Parathyroid adenoma (tissue), 2 donors: Measurements from ENCODE around the gene FEM1C.

Experiments used
- H2AFZ ChIP-seq: fragments of 300-600 bp; sonication (generic); one replicate; pipeline ENCODE4 v1.7.0; 2017; ENCODE audit warnings: antibody characterized with exemption, mild to moderate bottlenecking
- H3K27ac ChIP-seq: fragments of 300-600 bp; sonication (generic); one replicate; pipeline ENCODE4 v1.7.0; 2017
- H3K27me3 ChIP-seq: fragments of 300-600 bp; sonication (generic); one replicate; pipeline ENCODE4 v1.7.0; 2017; ENCODE audit warnings: low read length; ENCODE audit not compliant: control insufficient read depth, insufficient read depth
- H3K36me3 ChIP-seq: fragments of 300-600 bp; sonication (generic); one replicate; pipeline ENCODE4 v1.7.0; 2017; ENCODE audit warnings: low read length; ENCODE audit not compliant: control insufficient read depth, insufficient read depth
- H3K4me1 ChIP-seq: fragments of 300-600 bp; sonication (generic); one replicate; pipeline ENCODE4 v1.7.0; 2017; ENCODE audit warnings: control low read depth
- H3K4me2 ChIP-seq: fragments of 300-600 bp; sonication (generic); one replicate; pipeline ENCODE4 v1.7.0; 2017; ENCODE audit warnings: low read length
- H3K4me3 ChIP-seq: fragments of 300-600 bp; sonication (generic); one replicate; pipeline ENCODE4 v1.7.0; 2017; ENCODE audit warnings: low read depth, low read length
- H3K79me2 ChIP-seq: fragments of 300-600 bp; sonication (generic); one replicate; pipeline ENCODE4 v1.7.0; 2017; ENCODE audit warnings: control low read depth
- H3K9ac ChIP-seq: fragments of 300-600 bp; sonication (generic); one replicate; pipeline ENCODE4 v1.7.0; 2017; ENCODE audit warnings: mild to moderate bottlenecking
- H3K9me3 ChIP-seq: fragments of 300-600 bp; sonication (generic); one replicate; pipeline ENCODE4 v1.7.0; 2017; ENCODE audit warnings: low read length; ENCODE audit not compliant: control insufficient read depth
- CTCF ChIP-seq: fragments of 300-600 bp; sonication (generic); IDR thresholded peaks from one replicate; pipeline ENCODE4 v1.7.0; 2017; ENCODE audit warnings: antibody characterized with exemption, mild to moderate bottlenecking
- donor health status: primary hyperparathyroidism.

FEM1C gene

GRCh38 chr5:115579216-115579615, 34.6 kb upstream of the FEM1C start:
- no peaks in the 10 kb centered on the region for H3K79me2 ChIP-seq
- H3K9ac ChIP-seq: no peak overlapping the region
- TF ChIP-seq CTCF: no peak
- no peak overlapping the region for H3K27ac ChIP-seq
- no peaks in the 10 kb centered on the region for H3K36me3 ChIP-seq
- no peaks in the 10 kb centered on the region for H3K9me3 ChIP-seq
- no peak overlapping the region for H3K4me3 ChIP-seq
- no peak overlapping the region for H2AFZ ChIP-seq
- H3K27me3 ChIP-seq: no peaks in the 10 kb centered on the region
- no peaks in the 10 kb centered on the region for H3K4me1 ChIP-seq
- no peak overlapping the region for H3K4me2 ChIP-seq

GRCh38 chr5:115578657-115579056, 34.1 kb upstream of the FEM1C start:
- Histone ChIP-seq H3K79me2 (no peaks in the 10 kb centered on the region), H3K27ac (no peak overlapping the region), H3K9ac (no peak overlapping the region), H3K27me3 (no peaks in the 10 kb centered on the region), H3K4me2 (no peak overlapping the region), H3K4me1 (no peaks in the 10 kb centered on the region), H3K4me3 (no peak overlapping the region), H2AFZ (no peak overlapping the region), H3K9me3 (no peaks in the 10 kb centered on the region), H3K36me3 (no peaks in the 10 kb centered on the region)
- TF ChIP-seq CTCF: no peak

- Histone ChIP-seq H3K36me3 (no peaks in the 10 kb centered on the region), H3K79me2 (no peaks in the 10 kb centered on the region), H3K27ac (no peak overlapping the region), H3K9ac (no peak overlapping the region), H3K4me1 (no peaks in the 10 kb centered on the region), H3K27me3 (no peaks in the 10 kb centered on the region), H2AFZ (no peak overlapping the region), H3K4me3 (no peak overlapping the region), H3K4me2 (no peak overlapping the region), H3K9me3 (no peaks in the 10 kb centered on the region)
- no peak for TF ChIP-seq CTCF
Observed at GRCh38 chr5:115577741-115578140, 33.2 kb upstream of the FEM1C start.

GRCh38 chr5:115577329-115577728, 32.8 kb upstream of the FEM1C start:
- no peak overlapping the region for H3K4me2 ChIP-seq
- no peak for TF ChIP-seq CTCF
- no peaks in the 10 kb centered on the region for H3K4me1 ChIP-seq
- H3K27me3 ChIP-seq: no peaks in the 10 kb centered on the region
- H3K9ac ChIP-seq: no peak overlapping the region
- no peak overlapping the region for H3K4me3 ChIP-seq
- no peaks in the 10 kb centered on the region for H3K36me3 ChIP-seq
- H3K79me2 ChIP-seq: no peaks in the 10 kb centered on the region
- H2AFZ ChIP-seq: no peak overlapping the region
- no peaks in the 10 kb centered on the region for H3K9me3 ChIP-seq
- no peak overlapping the region for H3K27ac ChIP-seq

- no peaks in the 10 kb centered on the region for H3K4me1 ChIP-seq
- no peak overlapping the region for H3K9ac ChIP-seq
- no peaks in the 10 kb centered on the region for H3K79me2 ChIP-seq
- H3K9me3 ChIP-seq: no peaks in the 10 kb centered on the region
- H3K27ac ChIP-seq: no peak overlapping the region
- H3K36me3 ChIP-seq: no peaks in the 10 kb centered on the region
- H3K27me3 ChIP-seq: no peaks in the 10 kb centered on the region
- no peak for TF ChIP-seq CTCF
- H3K4me3 ChIP-seq: no peak overlapping the region
- H3K4me2 ChIP-seq: no peak overlapping the region
- H2AFZ ChIP-seq: no peak overlapping the region
Observed at GRCh38 chr5:115575167-115576070, 30.8 kb upstream of the FEM1C start.
